AG10803 (cell line): ENCODE results near the gene PKD1L1.
A peak's percentile ranks its signal among the peaks of the same experiment; 100 is the strongest.

Experiments
- DNase-seq: peaks from one replicate; pipeline ENCODE4 v3.0.0; 2010; ENCODE audit warnings: low read depth
- H3K4me3 ChIP-seq: 2 replicates; pipeline ENCODE4 v1.5.1; 2011; ENCODE audit warnings: mild to moderate bottlenecking, low read length, control low read depth
- TF ChIP-seq, protein P1 (sequence below): conservative IDR thresholded peaks from 2 replicates; pipeline ENCODE4 v1.5.1; 2011; ENCODE audit warnings: mild to moderate bottlenecking, low read length, control low read depth, inconsistent platforms

The PKD1L1 gene

GRCh38 chr7:47908720-47909119 is 39.5 kb downstream of the PKD1L1 start:
- DNase-seq = no peak
- H3K4me3 ChIP-seq = no peak overlapping the region
- TF ChIP-seq, protein P1, sequence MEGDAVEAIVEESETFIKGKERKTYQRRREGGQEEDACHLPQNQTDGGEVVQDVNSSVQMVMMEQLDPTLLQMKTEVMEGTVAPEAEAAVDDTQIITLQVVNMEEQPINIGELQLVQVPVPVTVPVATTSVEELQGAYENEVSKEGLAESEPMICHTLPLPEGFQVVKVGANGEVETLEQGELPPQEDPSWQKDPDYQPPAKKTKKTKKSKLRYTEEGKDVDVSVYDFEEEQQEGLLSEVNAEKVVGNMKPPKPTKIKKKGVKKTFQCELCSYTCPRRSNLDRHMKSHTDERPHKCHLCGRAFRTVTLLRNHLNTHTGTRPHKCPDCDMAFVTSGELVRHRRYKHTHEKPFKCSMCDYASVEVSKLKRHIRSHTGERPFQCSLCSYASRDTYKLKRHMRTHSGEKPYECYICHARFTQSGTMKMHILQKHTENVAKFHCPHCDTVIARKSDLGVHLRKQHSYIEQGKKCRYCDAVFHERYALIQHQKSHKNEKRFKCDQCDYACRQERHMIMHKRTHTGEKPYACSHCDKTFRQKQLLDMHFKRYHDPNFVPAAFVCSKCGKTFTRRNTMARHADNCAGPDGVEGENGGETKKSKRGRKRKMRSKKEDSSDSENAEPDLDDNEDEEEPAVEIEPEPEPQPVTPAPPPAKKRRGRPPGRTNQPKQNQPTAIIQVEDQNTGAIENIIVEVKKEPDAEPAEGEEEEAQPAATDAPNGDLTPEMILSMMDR = no peak

DNA sequence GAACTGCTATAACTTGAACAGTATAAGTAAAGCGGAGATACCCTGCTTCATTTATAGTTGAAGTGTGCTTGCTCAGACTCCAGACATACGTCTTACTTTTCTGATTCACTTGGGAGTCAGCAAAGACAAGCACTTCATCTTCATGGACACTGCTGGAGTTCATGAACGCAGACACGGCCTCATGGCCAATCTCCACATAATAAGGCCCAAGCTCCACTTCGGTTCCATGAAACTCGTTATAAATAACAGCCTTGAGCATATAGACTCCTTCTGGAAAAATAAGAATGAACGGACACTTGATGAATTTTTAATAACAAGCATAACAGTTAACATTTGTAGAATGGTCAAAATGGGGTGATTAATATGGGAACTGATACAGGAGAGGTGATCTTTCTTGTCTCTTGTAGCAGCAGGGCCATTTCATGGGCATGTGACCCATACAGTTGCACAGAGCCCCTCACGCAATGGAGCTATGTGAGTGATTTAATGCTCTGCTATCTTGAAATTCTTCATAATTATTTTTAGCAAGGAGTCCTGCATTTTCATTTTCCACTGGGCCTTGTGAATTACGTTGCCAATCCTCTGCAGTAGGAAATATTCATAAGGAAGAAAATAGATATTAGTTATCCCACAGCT is 40.2 kb downstream of the PKD1L1 start:
- TF ChIP-seq, protein P1 = no peak
- no peak for DNase-seq
- no peak overlapping the region for H3K4me3 ChIP-seq

DNA sequence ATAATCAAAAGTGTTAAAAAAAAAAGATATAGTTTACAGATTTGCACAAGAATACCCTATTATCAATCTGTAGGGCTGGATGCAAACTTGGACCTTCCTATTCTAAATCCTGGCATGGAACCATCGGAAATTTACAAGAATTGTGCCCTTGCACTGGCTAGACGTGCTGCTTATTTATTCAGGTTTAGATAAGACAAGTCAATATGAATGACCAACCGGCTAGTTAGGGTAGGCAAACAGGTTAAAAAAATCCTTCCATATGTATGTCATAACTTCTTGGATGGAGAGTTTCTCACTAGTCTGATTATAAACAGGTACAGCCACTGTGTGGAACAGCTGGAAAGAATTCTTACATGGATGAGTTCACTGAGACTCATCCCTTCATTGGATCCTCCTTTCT is 41.4 kb downstream of the PKD1L1 start:
- no peak for DNase-seq
- TF ChIP-seq, protein P1 = no peak
- H3K4me3 ChIP-seq = no peak overlapping the region

- DNase-seq = peak; percentile 66
- TF ChIP-seq, protein P1 = no peak
- H3K4me3 ChIP-seq = no peak overlapping the region
Observed at GRCh38 chr7:47905076-47905920, 43.0 kb downstream of the PKD1L1 start.

DNA sequence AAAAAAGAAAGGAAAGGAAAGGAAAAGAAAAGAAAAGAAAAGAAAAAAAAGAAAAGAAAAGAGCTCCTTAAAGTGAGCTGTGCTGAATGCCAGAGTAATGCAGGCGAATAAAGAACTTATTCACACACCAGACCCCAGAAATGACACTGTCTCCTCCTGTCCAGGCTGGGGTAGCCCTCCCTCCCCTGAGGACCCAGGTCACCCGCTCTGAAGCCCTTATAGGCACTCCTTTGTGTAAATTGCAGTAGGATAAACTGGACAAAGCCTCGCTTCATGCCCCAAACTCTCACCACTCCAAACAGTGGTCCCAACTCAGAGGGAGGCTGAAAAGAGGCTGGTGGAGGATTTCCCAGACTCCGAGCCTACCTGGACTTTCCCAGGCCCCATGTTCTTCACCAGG is 46.3 kb downstream of the PKD1L1 start:
- TF ChIP-seq, protein P1 = no peak
- no peak for DNase-seq
- H3K4me3 ChIP-seq = no peak overlapping the region

- H3K4me3 ChIP-seq = no peak overlapping the region
- DNase-seq = peak; percentile 33
- TF ChIP-seq, protein P1 = no peak
Observed at GRCh38 chr7:47901542-47901941, 46.7 kb downstream of the PKD1L1 start.

DNA sequence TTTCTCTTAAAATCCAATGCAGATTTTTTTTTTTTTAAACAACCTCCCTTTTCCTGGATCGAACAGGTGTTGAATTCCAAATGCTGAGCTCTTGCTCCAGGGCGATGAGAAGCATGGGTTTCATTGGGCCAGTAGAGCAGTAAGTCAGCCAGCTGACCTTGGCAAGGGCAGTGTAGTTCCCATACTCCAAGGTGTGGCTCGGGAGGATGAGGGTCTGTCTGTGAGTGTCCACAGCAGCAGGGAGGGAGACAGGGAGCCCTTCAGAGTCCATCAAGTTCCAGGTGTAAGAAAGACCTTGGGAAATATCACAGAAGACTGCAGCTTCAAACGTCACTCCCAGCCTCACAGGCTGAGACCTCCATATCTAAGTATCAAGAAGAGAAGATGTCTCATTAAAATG is 50.4 kb downstream of the PKD1L1 start:
- no peak overlapping the region for H3K4me3 ChIP-seq
- TF ChIP-seq, protein P1 = no peak
- DNase-seq = no peak
